Left cardiac atrium (tissue), 4 donors: ENCODE measurements around the gene MED25. TPM values are rescaled to one million over a fixed set of nuclear protein-coding genes. Genes with fewer than 3 reads are reported as not detected.

Experiments
- ATAC-seq, 2 donors: fragments of 200-7000 bp; cut with Tn5 transposase; one replicate each; pipeline ENCODE4 v1.9.1; 2020; ENCODE audit warnings: mild to moderate bottlenecking in 2 of 2, moderate library complexity in 2 of 2
- DNase-seq: peaks from one replicate; pipeline ENCODE4 v3.0.0-alpha.2; 2020
- intact Hi-C, 2 donors: fragments of 100-400 bp; cut with DNase I; formaldehyde crosslinking; loops; one replicate each; pipeline versions ENCODE4 v1.14.1 to v1.15.1; 2022 to 2023
- total RNA-seq, 2 donors: library from RNA; stranded (reverse); fragmentation: NEBNext Ultra II Directional; extraction: Animal tissue kit (Norgen Biotek cat#: 25700); gene quantifications; one replicate each; pipeline ENCODE4 v1.2.1, GENCODE V29; 2021
- donor health status: DM: no; HTN: yes; CAD: no.
- donor health status: DM: no; HTN: yes; CAD: no; lungs with severe emphysema.
- donor health status: DM: yes; HTN: yes; CAD: no.
- donor health status: Dilated cardiomyopathy.

Gene MED25
- total RNA-seq, 2 donors from 2014 or later: 48.7 to 55.6 TPM

GRCh38 chr19:49850487-49851342 lies 32.6 kb downstream of the MED25 start, which contains the start of gene PTOV1:
PTOV1 (plus strand) TSS chr19:49851159.
- DNase-seq (peak; percentile 94), ATAC-seq (peak; percentile 95)
- intact Hi-C loops: loop anchor here in 1 of 2 donors (5.0 kb wide), 1 partner anchor 33 kb away; the partner anchor contains the start of gene MED25

- peak in 1 of 2 donors; percentile 0 for ATAC-seq
- intact Hi-C loops: loop anchor here in 1 of 2 donors (5.0 kb wide), 1 partner anchor 34 kb away; the partner anchor contains the start of gene MED25
- DNase-seq: no peak
Observed at GRCh38 chr19:49851456-49852259, 33.6 kb downstream of the MED25 start.

GRCh38 chr19:49852631-49853126 lies 34.6 kb downstream of the MED25 start:
- DNase-seq (no peak), ATAC-seq (no peak)
- intact Hi-C loops: loop anchor here in 1 of 2 donors (5.0 kb wide), 1 partner anchor 35 kb away; the partner anchor contains the start of gene MED25

- no peak for DNase-seq
- intact Hi-C loops: loop anchor here in 1 of 2 donors (5.0 kb wide), 1 partner anchor 37 kb away; the partner anchor contains the start of gene MED25
- ATAC-seq: no peak
Observed at GRCh38 chr19:49853852-49854377, 35.8 kb downstream of the MED25 start.

GRCh38 chr19:49854378-49855263 lies 36.5 kb downstream of the MED25 start:
- intact Hi-C loops: loop anchor here in 1 of 2 donors (5.0 kb wide), 1 partner anchor 37 kb away; the partner anchor contains the start of gene MED25
- no peak for ATAC-seq
- DNase-seq: no peak

- intact Hi-C loops: no loop called here
- DNase-seq (no peak), ATAC-seq (no peak)
Observed at GRCh38 chr19:49855277-49855675, 37.2 kb downstream of the MED25 start.

- ATAC-seq: no peak
- no peak for DNase-seq
- intact Hi-C loops: no loop called here
Observed at GRCh38 chr19:49855676-49856573, 37.8 kb downstream of the MED25 start.

- ATAC-seq (no peak), DNase-seq (no peak)
- intact Hi-C loops: no loop called here
Observed at GRCh38 chr19:49856574-49857021, 38.5 kb downstream of the MED25 start.

GRCh38 chr19:49857061-49857837 lies 39.2 kb downstream of the MED25 start:
- ATAC-seq: no peak
- DNase-seq: no peak
- intact Hi-C loops: no loop called here

- ATAC-seq (no peak), DNase-seq (no peak)
- intact Hi-C loops: no loop called here
Observed at GRCh38 chr19:49857838-49858087, 39.7 kb downstream of the MED25 start.

- DNase-seq (peak; percentile 18), ATAC-seq (peak in 1 of 2 donors; percentile 1)
- intact Hi-C loops: no loop called here
Observed at GRCh38 chr19:49858088-49858985, 40.2 kb downstream of the MED25 start.

GRCh38 chr19:49859682-49860335 lies 41.7 kb downstream of the MED25 start:
- intact Hi-C loops: loop anchor here in 1 of 2 donors (10.0 kb wide), 1 partner anchor 45 kb away; the partner anchor contains the start of genes FUZ and MED25
- no peak for DNase-seq
- ATAC-seq: no peak

- ATAC-seq: no peak
- no peak for DNase-seq
- intact Hi-C loops: loop anchor here in 1 of 2 donors (10.0 kb wide), 1 partner anchor 46 kb away; the partner anchor contains the start of genes FUZ and MED25
Observed at GRCh38 chr19:49860336-49861102, 42.4 kb downstream of the MED25 start.

GRCh38 chr19:49861107-49861506 lies 43.0 kb downstream of the MED25 start:
- intact Hi-C loops: loop anchor here in 1 of 2 donors (10.0 kb wide), 1 partner anchor 46 kb away; the partner anchor contains the start of genes FUZ and MED25
- DNase-seq (peak; percentile 77), ATAC-seq (peak in 1 of 2 donors; percentile 5)
